ENCODE data around the gene KDM4F.
A peak's percentile ranks its signal among the peaks of the same experiment; 100 is the strongest.

Gene KDM4F

DNA sequence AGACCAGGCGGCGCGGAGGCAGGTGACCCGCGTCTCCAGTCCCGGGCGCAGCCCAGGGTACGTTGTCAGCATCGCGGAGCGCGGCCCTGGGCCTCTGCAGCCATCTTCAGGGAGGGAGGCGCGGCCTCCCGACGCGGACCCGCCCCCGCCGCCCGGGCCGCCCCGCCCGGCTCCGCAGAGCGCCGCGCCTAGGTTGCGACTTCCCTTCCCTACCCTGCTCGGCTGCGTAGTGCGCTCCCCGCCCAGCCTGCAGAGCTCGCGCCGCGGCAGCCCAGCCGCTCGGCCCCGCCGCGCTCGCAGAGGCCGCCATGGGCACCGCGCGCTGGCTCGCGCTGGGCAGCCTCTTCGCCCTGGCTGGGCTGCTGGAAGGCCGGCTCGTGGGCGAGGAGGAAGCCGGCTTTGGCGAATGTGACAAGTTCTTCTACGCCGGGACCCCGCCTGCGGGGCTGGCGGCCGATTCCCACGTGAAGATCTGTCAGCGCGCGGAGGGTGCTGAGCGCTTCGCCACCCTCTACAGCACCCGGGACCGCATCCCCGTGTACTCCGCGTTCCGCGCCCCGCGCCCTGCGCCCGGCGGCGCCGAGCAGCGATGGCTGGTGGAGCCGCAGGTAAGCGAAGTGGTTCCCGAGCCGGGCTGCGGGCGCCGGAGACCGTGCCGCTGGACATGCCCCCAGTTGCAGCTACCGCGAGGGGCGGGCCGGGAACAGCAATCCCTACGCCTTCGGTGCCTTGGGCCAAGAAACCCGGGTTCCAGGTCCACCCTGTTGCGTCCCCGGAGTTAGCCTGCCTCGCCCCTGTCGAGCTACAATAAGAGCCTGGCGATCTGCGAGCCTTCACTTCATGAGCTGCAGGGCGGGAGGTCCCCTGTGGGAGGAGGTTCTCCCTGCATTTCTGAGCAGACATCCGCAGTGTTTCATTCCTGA, 40.7 kb downstream of the KDM4F start, which contains the start of gene ENDOD1:
Gene ENDOD1, plus strand, starts transcription at position 227 of the 923 bp plus-strand sequence. Its CDS starts 82 bp downstream, at position 309.
- TF ChIP-seq, protein P1, sequence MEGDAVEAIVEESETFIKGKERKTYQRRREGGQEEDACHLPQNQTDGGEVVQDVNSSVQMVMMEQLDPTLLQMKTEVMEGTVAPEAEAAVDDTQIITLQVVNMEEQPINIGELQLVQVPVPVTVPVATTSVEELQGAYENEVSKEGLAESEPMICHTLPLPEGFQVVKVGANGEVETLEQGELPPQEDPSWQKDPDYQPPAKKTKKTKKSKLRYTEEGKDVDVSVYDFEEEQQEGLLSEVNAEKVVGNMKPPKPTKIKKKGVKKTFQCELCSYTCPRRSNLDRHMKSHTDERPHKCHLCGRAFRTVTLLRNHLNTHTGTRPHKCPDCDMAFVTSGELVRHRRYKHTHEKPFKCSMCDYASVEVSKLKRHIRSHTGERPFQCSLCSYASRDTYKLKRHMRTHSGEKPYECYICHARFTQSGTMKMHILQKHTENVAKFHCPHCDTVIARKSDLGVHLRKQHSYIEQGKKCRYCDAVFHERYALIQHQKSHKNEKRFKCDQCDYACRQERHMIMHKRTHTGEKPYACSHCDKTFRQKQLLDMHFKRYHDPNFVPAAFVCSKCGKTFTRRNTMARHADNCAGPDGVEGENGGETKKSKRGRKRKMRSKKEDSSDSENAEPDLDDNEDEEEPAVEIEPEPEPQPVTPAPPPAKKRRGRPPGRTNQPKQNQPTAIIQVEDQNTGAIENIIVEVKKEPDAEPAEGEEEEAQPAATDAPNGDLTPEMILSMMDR (IDR thresholded peaks at IDR 0.05; ENCODE audit: low read depth, low read length, missing control alignments) = no peak
- no peak for DNase-seq (ENCODE audit: extremely low read depth, low read depth)
- H3K4me3 ChIP-seq (replicated peaks; ENCODE audit: low read depth, low read length) = peak within 1 kb of the TSS; percentile 71

- no peak overlapping the region for H3K4me3 ChIP-seq (replicated peaks; ENCODE audit: low read depth, low read length)
- DNase-seq (ENCODE audit: extremely low read depth, low read depth) = no peak
- TF ChIP-seq, protein P1 (IDR thresholded peaks at IDR 0.05; ENCODE audit: low read depth, low read length, missing control alignments) = no peak
Observed at GRCh38 chr11:95091663-95092180, 42.5 kb downstream of the KDM4F start.

GRCh38 chr11:95092549-95093324, 43.5 kb downstream of the KDM4F start:
- DNase-seq (ENCODE audit: extremely low read depth, low read depth) = no peak
- no peak overlapping the region for H3K4me3 ChIP-seq (replicated peaks; ENCODE audit: low read depth, low read length)
- TF ChIP-seq, protein P1 (IDR thresholded peaks at IDR 0.05; ENCODE audit: low read depth, low read length, missing control alignments) = peak; percentile 54

DNA sequence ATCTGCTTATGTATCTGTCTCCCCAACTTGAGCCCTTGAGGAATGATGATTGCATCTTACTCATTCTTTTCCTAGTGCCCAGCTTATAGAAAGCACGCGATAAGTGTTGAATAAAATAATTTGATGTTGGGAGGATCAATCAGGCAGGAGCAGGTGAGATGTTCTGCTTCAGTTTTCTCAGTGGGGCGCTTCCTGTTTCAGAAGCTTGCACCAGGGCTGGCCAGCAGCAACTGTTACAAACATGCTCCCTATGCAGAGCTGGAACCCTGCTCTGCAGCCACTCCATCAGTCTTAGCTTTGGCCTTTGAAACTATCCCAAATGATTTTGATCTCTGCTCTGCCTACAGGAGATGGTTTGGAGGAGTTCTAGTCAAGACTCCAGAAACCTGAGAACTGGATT, 44.3 kb downstream of the KDM4F start:
- no peak for DNase-seq (ENCODE audit: extremely low read depth, low read depth)
- H3K4me3 ChIP-seq (replicated peaks; ENCODE audit: low read depth, low read length) = no peak overlapping the region
- TF ChIP-seq, protein P1 (IDR thresholded peaks at IDR 0.05; ENCODE audit: low read depth, low read length, missing control alignments) = no peak

DNA sequence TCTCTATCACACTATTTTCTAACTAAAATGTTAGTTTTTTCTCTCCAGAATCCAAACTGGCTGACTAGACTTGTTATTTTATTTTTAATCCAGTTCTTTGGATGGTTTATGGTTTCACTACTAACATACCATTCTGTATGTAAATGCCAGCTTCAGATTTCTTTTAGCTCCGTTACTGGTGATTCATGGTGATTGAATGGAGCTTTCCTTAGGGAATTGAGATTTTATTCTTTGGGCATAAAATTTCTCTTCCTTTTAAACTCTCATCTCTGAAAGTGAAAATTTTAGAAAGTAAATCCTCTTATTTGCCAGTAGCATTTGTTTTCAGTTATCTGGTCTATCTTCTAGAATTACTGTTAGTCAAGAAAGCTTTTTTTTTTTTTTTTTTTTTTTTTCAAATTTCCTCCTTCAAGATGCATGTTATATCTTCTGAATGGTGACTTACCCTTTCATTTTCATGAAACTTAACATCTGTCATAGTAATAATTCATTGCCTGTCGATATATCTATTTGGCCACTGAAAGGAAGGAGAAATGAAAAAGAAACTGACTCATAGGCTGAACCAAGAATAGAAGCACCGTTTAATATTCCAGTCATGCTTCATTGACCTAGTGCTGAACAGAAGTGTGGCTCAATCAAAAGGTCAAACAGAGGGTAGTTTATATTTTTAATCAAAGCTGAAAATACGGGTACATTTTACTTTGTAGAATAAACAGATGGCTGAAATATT, 46.8 kb downstream of the KDM4F start:
- TF ChIP-seq, protein P1 (IDR thresholded peaks at IDR 0.05; ENCODE audit: low read depth, low read length, missing control alignments) = no peak
- no peak for DNase-seq (ENCODE audit: extremely low read depth, low read depth)
- H3K4me3 ChIP-seq (replicated peaks; ENCODE audit: low read depth, low read length) = no peak overlapping the region

DNA sequence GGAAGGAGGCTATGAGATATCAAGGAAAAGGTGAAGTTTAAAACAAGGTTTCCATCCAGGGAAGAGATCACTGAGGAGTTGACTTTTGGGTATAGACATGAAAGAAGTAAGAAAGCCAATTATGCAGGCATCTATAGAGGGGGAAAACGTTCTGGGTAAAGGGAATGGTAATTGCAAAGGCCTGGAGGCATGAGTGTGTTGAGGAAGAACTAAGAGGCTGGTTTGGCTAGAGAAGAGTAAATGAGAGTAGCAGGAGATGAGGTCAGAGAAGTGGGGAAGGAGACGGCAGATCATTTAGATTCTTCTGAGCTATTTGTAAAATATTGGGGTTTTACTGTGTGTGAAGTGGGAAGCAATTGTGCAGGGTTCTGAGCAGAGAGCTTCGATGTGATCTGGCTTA, 48.0 kb downstream of the KDM4F start:
- H3K4me3 ChIP-seq (replicated peaks; ENCODE audit: low read depth, low read length) = no peak overlapping the region
- DNase-seq (ENCODE audit: extremely low read depth, low read depth) = no peak
- TF ChIP-seq, protein P1 (IDR thresholded peaks at IDR 0.05; ENCODE audit: low read depth, low read length, missing control alignments) = no peak
